Measurements from ENCODE around the gene PMPCA. TPM values are rescaled to one million over a fixed set of nuclear protein-coding genes. Genes with fewer than 3 reads are reported as not detected.
A peak's percentile ranks its signal among the peaks of the same experiment; 100 is the strongest.

PMPCA gene
- total RNA-seq, 1 experiment from 2014 or later: 103 TPM

- TF ChIP-seq ZNF281 (CRISPR knock-in tag; IDR thresholded peaks at IDR 0.05) (no peak), ATF3 (CRISPR knock-in tag; conservative IDR thresholded peaks at IDR 0.05) (0 out of 2 replicates have a peak, but pooled peaks have one; percentile 61), NFATC4 (CRISPR knock-in tag; IDR thresholded peaks at IDR 0.05) (no peak), ZNF317 (CRISPR knock-in tag; IDR thresholded peaks at IDR 0.05; ENCODE audit: borderline replicate concordance, low read depth) (no peak), TP53 (CRISPR knock-in tag; IDR thresholded peaks at IDR 0.05) (no peak), CBFB (CRISPR knock-in tag; IDR thresholded peaks at IDR 0.05; ENCODE audit: low read depth) (no peak), FOXP1 (CRISPR knock-in tag; IDR thresholded peaks at IDR 0.05; ENCODE audit: borderline replicate concordance) (0 out of 2 replicates have a peak, but pooled peaks have one; percentile 35), ZMAT4 (CRISPR knock-in tag; IDR thresholded peaks at IDR 0.05) (no peak), GABPB1 (CRISPR knock-in tag; IDR thresholded peaks at IDR 0.05) (no peak), GTF2I (CRISPR knock-in tag; conservative IDR thresholded peaks at IDR 0.05) (no peak)
Observed at GRCh38 chr9:136367296-136368145, 42.9 kb upstream of the PMPCA start (continued).

GRCh38 chr9:136368190-136368589, 42.3 kb upstream of the PMPCA start:
- ChIA-PET POLR2A (no interaction called here), CTCF (interaction anchor here (0.6 to 0.9 kb wide), 2 partner anchors 29 kb away, joined by 3 read pairs; no protein-coding TSS in a partner anchor)
- no peak overlapping the region for H3K4me3 Mint-ChIP-seq
- no peaks in the 10 kb centered on the region for H3K27me3 Mint-ChIP-seq (ENCODE audit: low read depth)
- TF ChIP-seq CREB1 (CRISPR knock-in tag; IDR thresholded peaks at IDR 0.05) (no peak), ZNF138 (CRISPR knock-in tag; conservative IDR thresholded peaks at IDR 0.05) (no peak)
- DNase-seq (ENCODE audit: low spot score) (no peak), ATAC-seq (no peak)
- no peaks in the 10 kb centered on the region for H3K36me3 Mint-ChIP-seq
- no peaks in the 10 kb centered on the region for H3K4me1 Mint-ChIP-seq
- H3K9me3 Mint-ChIP-seq: no peaks in the 10 kb centered on the region
- peak overlapping the region; percentile 19; the same call in 1 of the 2 replicates for H3K27ac Mint-ChIP-seq

- H3K27me3 Mint-ChIP-seq (ENCODE audit: low read depth): no peaks in the 10 kb centered on the region
Observed at GRCh38 chr9:136370037-136370436, 40.4 kb upstream of the PMPCA start.

More at GRCh38 chr9:136370037-136370436, 40.4 kb upstream of the PMPCA start:
- Mint-ChIP-seq H3K4me3 (no peak overlapping the region), H3K4me1 (no peaks in the 10 kb centered on the region), H3K27ac (no peak overlapping the region), H3K9me3 (no peaks in the 10 kb centered on the region), H3K36me3 (no peaks in the 10 kb centered on the region)
- ATAC-seq: no peak
- TF ChIP-seq NR2C2 (CRISPR knock-in tag; IDR thresholded peaks at IDR 0.05) (no peak), GRHL2 (CRISPR knock-in tag; IDR thresholded peaks at IDR 0.05; ENCODE audit: insufficient replicate concordance, severe bottlenecking) (no peak), HMGA2 (CRISPR knock-in tag; IDR thresholded peaks at IDR 0.05) (no peak), ELF4 (CRISPR knock-in tag; IDR thresholded peaks at IDR 0.05; ENCODE audit: low read depth) (no peak), CDX4 (CRISPR knock-in tag; IDR thresholded peaks at IDR 0.05; ENCODE audit: borderline replicate concordance) (no peak), ATF3 (CRISPR knock-in tag; conservative IDR thresholded peaks at IDR 0.05) (no peak), ZNF138 (CRISPR knock-in tag; conservative IDR thresholded peaks at IDR 0.05) (no peak), JAZF1 (CRISPR knock-in tag; IDR thresholded peaks at IDR 0.05) (no peak), ZNF263 (CRISPR knock-in tag; IDR thresholded peaks at IDR 0.05; ENCODE audit: low read depth) (no peak), IRF2 (CRISPR knock-in tag; IDR thresholded peaks at IDR 0.05; ENCODE audit: borderline replicate concordance, low read depth) (no peak), MXD4 (CRISPR knock-in tag; IDR thresholded peaks at IDR 0.05; ENCODE audit: borderline replicate concordance) (no peak), GTF2I (CRISPR knock-in tag; conservative IDR thresholded peaks at IDR 0.05) (no peak), ATF1 (CRISPR knock-in tag; IDR thresholded peaks at IDR 0.05) (no peak), PRDM15 (CRISPR knock-in tag; IDR thresholded peaks at IDR 0.05) (no peak)
- ChIA-PET CTCF (interaction anchor here (1.4 kb wide), 1 partner anchor 31 kb away, joined by 5 read pairs; no protein-coding TSS in a partner anchor), POLR2A (no interaction called here)
- no peak for DNase-seq (ENCODE audit: low spot score)
